GM15510 (cell line): Measurements from ENCODE around the gene PCP4L1.

ENCODE experiments used
- POLR2A ChIP-seq: IDR thresholded peaks from 3 replicates; pipeline ENCODE4 v1.6.1; 2011; ENCODE audit warnings: borderline replicate concordance; ENCODE audit not compliant: insufficient read length; ENCODE audit errors: extremely low read depth

Gene PCP4L1

DNA sequence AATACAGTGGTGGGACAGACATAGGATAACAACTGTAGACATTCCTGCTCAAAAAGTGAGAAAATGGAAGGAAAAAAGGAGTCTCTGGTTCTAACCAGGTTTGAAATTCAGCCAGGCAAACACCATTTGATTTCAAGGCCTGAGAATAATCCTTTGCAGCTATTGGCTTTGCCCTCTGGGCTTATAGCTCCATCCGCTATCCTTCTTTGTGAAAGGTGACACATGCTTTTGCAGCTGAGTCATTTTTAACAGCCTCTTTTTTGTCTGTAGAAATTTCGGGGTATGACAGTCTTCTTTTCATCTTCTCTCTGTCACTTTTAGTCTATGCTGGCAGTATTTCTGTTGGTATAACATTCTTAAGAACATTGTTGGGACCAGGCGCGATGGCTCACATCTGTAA, 71.8 kb downstream of the PCP4L1 start:
- TF ChIP-seq POLR2A = no peak

- no peak for TF ChIP-seq POLR2A
Measured at GRCh38 chr1:161333166-161333565, 74.6 kb downstream of the PCP4L1 start.
